HUES48 (cell line): ENCODE data around the gene TMC6.
"Not testable (repeated sequence)": the region's sequence is repeated elsewhere in the genome, so short reads cannot be mapped to it uniquely, and the experiment has no call there.

Source experiments
- H3K27ac ChIP-seq: one replicate; pipeline ENCODE4 v1.7.0; 2013; ENCODE audit warnings: low read depth, low read length, inconsistent platforms
- H3K27me3 ChIP-seq: 2 replicates; pipeline ENCODE4 v1.6.1; 2013; ENCODE audit warnings: mild to moderate bottlenecking, low read length; ENCODE audit not compliant: control insufficient read depth, insufficient read depth
- H3K36me3 ChIP-seq: 2 replicates; pipeline ENCODE4 v1.6.1; 2013; ENCODE audit warnings: low read length; ENCODE audit not compliant: control insufficient read depth, insufficient read depth
- H3K4me1 ChIP-seq: 2 replicates; pipeline ENCODE4 v1.6.1; 2013; ENCODE audit warnings: mild to moderate bottlenecking, low read length; ENCODE audit not compliant: control insufficient read depth, insufficient read depth
- H3K4me3 ChIP-seq: 2 replicates; pipeline ENCODE4 v1.5.1; 2013; ENCODE audit warnings: mild to moderate bottlenecking, low read depth, low read length
- H3K9ac ChIP-seq: 2 replicates; pipeline ENCODE4 v1.6.1; 2013; ENCODE audit warnings: mild to moderate bottlenecking, low read depth, low read length, moderate library complexity
- H3K9me3 ChIP-seq: 2 replicates; pipeline ENCODE4 v1.6.1; 2013; ENCODE audit warnings: low read length; ENCODE audit not compliant: control insufficient read depth, insufficient read depth

The TMC6 gene

DNA sequence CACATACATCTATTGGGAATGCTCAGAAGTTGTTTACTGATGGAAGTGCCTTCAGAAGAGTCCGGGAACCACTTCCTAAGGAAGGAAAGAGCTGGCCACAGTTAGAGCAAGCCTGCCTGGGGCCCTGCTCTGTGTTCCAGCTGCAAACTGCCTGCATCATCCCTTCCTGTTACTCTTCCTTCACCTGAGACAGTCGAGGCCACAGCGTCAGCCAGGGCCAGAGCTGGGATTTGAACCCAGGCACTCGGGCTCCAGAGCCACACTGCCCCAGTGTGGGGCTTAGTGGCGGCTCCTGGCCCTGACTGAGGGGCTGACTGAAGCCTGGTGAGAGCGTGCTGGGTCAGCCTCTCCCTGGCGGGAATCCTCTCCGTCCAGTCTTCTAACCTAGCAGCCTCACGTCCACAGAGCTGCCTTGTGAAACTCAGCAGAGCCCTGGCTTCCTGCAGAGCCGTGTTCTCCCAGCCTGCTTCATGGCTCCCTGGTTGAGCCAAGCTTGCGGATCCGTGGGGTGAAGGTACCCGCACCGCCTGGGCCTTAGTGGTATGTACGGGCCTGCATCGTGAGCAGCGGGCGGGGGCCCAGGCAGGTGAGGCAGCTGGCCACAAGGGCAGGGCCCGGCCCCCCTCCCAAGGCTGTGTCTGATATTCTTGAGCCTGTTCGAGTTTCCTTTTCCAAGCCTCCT lies 13.0 kb upstream of the TMC6 start:
- no peaks in the 10 kb centered on the region for H3K27me3 ChIP-seq
- H3K9me3 ChIP-seq: no peaks in the 10 kb centered on the region
- H3K4me3 ChIP-seq: no peak overlapping the region
- no peak overlapping the region for H3K9ac ChIP-seq
- no peak overlapping the region for H3K27ac ChIP-seq
- H3K36me3 ChIP-seq: no peaks in the 10 kb centered on the region
- H3K4me1 ChIP-seq: no peaks in the 10 kb centered on the region

DNA sequence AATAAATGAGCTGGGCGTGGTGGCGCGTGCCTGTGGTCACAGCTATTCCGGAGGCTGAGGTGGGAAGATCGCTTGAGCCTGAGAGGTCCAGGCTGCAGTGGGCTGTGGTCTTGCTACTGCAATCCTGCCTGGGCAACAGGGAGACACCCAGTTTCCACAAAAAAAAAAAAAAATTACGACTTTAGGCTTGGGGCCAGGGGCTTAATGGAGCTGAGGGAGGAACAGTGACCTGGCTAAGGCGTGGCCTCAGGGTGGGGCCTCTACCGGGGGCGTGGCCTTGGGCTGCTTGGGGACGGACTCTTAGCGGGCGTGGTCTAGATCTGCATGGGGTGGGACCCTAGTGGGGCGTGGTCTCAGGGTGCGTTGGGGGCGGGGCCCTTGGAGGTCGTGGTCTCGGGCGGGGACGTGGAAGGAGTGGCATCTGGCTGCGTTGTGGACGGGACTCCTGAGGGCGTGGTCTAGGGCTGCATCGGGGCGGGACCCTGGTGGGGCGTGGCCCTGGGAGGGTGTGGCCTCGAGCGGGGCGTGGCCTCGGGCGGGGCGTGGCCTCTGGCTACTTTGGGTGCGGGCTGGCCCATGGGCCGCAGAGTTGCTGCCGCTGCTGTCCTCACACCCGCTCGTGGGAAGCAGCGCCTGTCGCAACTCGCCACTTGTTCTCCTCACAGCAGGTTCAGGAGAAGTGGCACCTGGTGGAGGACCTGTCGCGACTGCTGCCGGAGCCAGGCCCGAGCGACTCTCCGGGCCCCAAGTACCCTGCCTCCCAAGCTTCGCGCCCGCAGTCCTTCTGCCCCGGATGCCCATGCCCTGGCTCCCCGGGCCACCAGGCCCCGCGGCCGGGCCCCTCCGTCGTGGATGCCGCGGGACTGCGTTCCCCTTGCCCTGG lies 11.9 kb upstream of the TMC6 start:
- H3K4me3 ChIP-seq: peak overlapping the region; percentile 37
- no peaks in the 10 kb centered on the region for H3K27me3 ChIP-seq
- H3K9me3 ChIP-seq: no peaks in the 10 kb centered on the region
- no peak overlapping the region for H3K27ac ChIP-seq
- no peaks in the 10 kb centered on the region for H3K4me1 ChIP-seq
- no peaks in the 10 kb centered on the region for H3K36me3 ChIP-seq
- H3K9ac ChIP-seq: no peak overlapping the region

DNA sequence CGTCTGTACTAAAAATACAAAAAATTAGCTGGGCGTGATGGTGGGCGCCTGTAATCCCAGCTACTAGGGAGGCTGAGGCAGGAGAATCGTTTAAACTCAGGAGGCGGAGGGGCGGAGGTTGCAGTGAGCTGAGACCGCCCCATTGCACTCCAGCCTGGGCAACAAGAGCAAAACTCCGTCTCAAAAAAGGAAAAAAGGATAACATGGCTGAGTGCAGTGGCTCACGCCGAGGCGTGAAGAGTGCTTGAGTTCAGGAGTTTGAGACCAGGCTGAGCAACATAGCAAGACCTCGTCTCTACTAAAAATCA lies 11.3 kb upstream of the TMC6 start:
- H3K27ac ChIP-seq, H3K4me1 ChIP-seq, H3K4me3 ChIP-seq, H3K36me3 ChIP-seq, H3K9me3 ChIP-seq, H3K9ac ChIP-seq, H3K27me3 ChIP-seq: not testable (repeated sequence)

DNA sequence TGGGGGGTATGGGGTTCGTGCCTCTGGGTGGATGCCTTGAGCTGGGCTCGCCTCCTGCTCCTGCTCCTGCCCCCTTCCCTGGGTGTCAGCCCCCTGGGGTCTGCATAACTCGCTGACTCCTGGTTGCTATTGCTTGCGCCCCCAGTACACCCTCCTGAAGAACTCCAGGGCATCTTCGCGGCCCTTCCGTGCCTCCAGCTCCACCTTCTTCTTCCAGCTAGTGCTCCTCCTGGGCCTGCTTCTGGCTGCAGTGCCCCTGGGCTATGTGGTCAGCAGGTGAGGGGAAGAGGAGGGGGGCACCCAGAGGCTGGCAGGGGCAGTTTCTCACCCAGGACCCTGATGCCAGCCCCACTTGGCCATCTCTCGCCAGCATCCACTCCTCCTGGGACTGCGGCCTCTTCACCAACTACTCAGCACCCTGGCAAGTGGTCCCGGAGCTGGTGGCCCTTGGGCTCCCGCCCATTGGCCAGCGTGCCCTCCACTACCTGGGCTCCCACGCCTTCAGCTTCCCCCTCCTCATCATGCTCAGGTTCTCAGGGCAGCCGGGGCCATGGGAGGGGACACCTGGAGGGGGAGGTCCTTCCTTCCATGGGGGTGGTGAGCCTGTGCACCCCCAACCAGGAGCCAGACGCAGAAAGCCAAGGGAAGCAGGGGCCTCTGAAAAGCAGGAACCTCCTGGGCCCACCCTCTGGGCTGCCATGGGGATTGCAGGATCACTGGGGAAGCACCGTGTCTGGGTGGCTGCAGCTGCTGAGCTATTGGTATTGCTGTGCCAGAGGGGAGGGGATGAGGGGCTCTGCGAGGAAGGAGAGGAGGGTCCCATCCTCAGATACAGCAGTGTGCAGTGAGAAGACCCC lies 9.9 kb upstream of the TMC6 start:
- peaks cover 8% of the 10 kb centered on the region for H3K27me3 ChIP-seq
- H3K9ac ChIP-seq: no peak overlapping the region
- no peak overlapping the region for H3K27ac ChIP-seq
- H3K4me1 ChIP-seq: no peaks in the 10 kb centered on the region
- H3K36me3 ChIP-seq: no peaks in the 10 kb centered on the region
- no peak overlapping the region for H3K4me3 ChIP-seq
- H3K9me3 ChIP-seq: no peaks in the 10 kb centered on the region

DNA sequence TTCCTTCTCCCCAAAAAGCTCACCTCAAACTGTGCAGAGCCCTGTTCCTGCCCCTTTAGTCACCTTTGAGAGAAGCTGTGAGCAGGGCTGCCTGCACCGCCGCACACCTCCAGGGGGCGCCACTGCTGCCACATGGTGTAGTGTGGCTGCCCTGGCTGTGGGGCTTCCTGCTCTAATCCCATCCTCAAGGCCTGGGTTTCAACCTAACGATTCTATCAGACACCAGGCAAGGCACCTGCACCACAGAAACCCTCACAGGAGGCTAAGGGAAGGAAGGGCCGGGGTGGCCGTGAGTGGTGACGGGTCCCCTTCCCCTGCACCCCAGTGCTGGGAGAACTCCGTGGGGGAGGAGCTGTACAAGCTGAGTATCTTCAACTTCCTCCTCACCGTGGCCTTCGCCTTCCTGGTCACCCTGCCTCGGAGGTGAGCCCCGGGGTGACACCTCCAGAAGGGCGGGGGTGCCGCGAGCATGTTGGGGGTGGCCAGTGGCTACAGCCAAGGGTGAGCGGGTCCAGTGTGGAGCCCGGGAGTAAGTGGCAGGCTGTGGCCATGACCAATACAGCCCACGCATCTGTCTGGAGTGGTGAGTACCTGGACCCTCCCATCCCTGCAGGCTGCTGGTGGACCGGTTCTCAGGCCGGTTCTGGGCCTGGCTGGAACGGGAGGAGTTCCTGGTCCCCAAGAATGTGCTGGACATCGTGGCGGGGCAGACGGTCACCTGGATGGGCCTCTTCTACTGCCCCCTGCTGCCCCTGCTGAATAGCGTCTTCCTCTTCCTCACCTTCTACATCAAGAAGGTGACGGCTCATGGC lies 9.0 kb upstream of the TMC6 start:
- Histone ChIP-seq H3K27me3 (peaks cover 16% of the 10 kb centered on the region), H3K4me3 (no peak overlapping the region), H3K36me3 (no peaks in the 10 kb centered on the region), H3K27ac (no peak overlapping the region), H3K9me3 (no peaks in the 10 kb centered on the region), H3K4me1 (0 out of 2 replicates have a peak, but pooled peaks cover 2% of the 10 kb centered on the region), H3K9ac (no peak overlapping the region)

DNA sequence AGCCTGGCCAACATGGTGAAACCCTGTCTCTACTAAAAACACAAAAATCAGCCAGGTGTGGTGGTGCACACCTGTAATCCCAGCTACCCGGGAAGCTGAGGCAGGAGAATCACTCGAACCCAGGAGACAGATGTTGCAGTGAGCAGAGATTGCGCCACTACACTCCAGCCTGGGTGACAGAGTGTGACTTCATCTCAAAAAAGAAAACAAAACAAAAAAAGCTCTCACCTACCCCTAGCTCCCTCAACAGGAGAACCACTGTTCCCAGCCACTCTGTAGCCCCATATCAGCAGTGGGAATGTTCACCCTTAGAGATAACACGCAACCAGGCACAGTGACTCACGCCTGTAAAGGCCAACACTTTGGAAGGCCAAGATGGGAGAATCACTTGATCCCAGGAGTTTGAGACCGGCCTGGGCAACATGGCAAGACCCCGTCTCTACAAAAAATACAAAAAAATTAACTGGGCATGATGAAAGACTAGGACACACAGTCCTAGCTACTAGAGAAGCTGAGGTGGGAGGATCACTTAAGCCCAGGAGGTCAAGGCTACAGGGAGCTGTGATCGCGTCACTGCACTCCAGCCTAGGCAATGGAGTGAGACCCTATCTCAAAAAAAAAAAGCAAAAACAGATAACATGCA lies 7.4 kb upstream of the TMC6 start:
- Histone ChIP-seq H3K4me3 (no peak overlapping the region), H3K9me3 (no peaks in the 10 kb centered on the region), H3K4me1 (0 out of 2 replicates have a peak, but pooled peaks cover 5% of the 10 kb centered on the region), H3K27ac (no peak overlapping the region), H3K36me3 (no peaks in the 10 kb centered on the region), H3K9ac (no peak overlapping the region), H3K27me3 (peaks cover 28% of the 10 kb centered on the region)

DNA sequence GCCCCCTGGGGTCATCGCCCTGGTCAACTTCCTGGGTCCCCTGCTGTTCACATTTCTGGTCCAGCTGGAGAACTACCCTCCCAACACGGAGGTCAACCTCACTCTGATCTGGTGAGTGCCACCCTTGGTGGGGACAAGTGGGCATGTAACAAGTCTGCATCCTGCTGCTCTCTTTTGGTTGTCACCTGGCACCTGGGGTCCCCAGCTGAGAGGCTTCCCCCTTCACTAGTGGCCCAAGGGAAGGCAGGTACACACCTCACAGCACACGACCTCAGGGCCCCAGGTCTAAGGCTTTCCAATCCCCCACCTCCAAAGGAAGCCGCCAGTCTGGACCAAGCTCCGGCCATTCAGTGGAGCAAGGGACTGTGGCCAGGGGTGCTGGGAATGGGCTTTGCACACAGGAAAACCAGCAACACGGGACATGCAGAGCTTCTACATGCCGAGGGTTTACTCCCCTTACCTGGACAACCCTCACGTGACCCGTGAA lies 6.4 kb upstream of the TMC6 start:
- Histone ChIP-seq H3K4me3 (no peak overlapping the region), H3K9ac (no peak overlapping the region), H3K27ac (no peak overlapping the region), H3K9me3 (no peaks in the 10 kb centered on the region), H3K4me1 (peaks cover 11% of the 10 kb centered on the region; the same call in 1 of the 2 replicates), H3K36me3 (no peaks in the 10 kb centered on the region), H3K27me3 (peaks cover 35% of the 10 kb centered on the region)

DNA sequence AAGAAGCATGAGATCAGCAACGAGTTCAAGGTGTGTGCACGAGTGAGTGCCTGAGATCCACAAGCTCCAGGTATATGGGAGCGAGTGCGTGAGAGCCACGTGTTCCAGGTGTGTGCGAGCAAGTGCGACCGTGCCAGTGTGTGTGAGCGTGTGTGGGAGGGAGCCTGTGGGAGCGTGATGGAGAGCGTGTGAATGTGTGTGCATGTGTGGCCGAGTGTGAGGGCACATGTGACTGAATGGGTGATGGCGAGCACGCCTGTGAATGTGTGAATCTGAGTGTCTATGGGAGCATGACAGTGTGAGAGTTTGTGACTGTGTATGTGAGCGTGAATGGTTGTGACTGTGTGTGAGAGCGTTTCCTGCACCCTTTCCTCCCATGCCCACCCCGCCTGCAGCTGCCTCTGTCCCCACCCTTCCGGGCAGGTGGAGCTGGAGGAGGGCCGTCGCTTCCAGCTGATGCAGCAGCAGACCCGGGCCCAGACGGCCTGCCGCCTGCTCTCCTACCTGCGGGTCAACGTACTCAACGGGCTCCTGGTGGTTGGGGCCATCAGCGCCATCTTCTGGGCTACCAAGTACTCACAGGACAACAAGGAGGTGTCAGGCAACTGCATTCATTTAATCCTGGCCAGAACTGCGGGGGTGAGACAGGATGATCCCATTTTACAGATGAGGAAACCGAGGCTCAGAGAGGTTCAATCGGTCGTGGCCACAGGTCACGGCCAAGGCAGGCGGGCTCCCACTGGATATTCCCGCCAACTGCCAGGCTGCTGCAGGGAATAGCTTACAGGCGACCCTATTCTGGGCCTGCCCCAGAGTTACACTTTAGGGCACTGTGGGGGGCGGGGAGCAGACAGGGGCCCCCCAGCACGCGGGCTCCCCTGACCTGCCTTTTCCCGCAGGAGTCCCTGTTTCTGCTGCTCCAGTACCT lies 5.7 kb upstream of the TMC6 start:
- H3K4me3 ChIP-seq: no peak overlapping the region
- no peaks in the 10 kb centered on the region for H3K36me3 ChIP-seq

DNA sequence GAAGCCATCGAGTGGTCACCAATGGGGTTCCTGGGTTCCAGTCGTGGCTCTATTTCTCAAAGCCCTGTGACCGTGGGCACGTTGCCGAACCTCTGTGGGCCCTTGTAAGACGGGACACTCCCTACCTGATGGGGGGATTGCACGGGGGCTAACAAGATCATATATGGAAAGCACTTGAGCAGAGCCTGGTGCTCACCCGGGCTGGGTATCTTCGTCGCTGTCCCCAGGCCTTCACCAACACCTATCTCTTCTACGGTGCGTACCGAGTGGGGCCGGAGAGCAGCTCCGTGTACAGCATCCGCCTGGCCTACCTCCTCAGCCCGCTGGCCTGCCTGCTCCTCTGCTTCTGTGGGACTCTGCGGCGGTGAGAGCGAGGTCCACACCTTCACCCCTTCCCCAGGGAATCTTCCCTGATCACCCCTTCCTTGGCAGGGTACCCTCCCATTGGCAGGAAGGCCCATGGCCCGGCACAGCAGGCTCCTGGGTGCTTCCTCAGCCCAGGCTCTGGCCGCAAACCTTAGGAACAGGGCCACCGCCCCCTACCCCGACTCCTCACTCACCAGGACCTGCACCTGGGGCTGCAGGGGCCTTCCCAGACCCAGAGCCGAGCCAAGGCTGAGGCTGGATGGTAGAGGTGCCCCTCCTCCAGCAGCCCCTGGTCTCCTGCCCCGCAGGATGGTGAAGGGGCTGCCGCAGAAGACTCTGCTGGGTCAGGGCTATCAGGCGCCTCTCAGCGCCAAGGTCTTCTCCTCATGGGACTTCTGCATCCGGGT lies 4.8 kb upstream of the TMC6 start:
- H3K9me3 ChIP-seq: no peaks in the 10 kb centered on the region
- H3K4me3 ChIP-seq: no peak overlapping the region
- H3K9ac ChIP-seq: no peak overlapping the region
- no peaks in the 10 kb centered on the region for H3K36me3 ChIP-seq
- H3K27me3 ChIP-seq: peaks cover 35% of the 10 kb centered on the region
- no peak overlapping the region for H3K27ac ChIP-seq
- H3K4me1 ChIP-seq: peaks cover 17% of the 10 kb centered on the region; the same call in 1 of the 2 replicates

More for the DNA sequence above, 5.7 kb upstream of the TMC6 start:
- Histone ChIP-seq H3K4me1 (peaks cover 14% of the 10 kb centered on the region; the same call in 1 of the 2 replicates), H3K9ac (no peak overlapping the region), H3K27me3 (peaks cover 35% of the 10 kb centered on the region), H3K27ac (no peak overlapping the region), H3K9me3 (no peaks in the 10 kb centered on the region)
